CD4-positive, alpha-beta T cell treated with Interleukin-2 at 100 ng/mL for 4 hours (primary cell): Measurements from ENCODE around the gene HEPN1.
A peak's percentile ranks its signal among the peaks of the same experiment; 100 is the strongest.

ENCODE experiments used
- DNase-seq: peaks from one replicate; pipeline ENCODE4 v3.0.0-alpha.2; 2020; ENCODE audit warnings: low spot score

HEPN1 gene

DNA sequence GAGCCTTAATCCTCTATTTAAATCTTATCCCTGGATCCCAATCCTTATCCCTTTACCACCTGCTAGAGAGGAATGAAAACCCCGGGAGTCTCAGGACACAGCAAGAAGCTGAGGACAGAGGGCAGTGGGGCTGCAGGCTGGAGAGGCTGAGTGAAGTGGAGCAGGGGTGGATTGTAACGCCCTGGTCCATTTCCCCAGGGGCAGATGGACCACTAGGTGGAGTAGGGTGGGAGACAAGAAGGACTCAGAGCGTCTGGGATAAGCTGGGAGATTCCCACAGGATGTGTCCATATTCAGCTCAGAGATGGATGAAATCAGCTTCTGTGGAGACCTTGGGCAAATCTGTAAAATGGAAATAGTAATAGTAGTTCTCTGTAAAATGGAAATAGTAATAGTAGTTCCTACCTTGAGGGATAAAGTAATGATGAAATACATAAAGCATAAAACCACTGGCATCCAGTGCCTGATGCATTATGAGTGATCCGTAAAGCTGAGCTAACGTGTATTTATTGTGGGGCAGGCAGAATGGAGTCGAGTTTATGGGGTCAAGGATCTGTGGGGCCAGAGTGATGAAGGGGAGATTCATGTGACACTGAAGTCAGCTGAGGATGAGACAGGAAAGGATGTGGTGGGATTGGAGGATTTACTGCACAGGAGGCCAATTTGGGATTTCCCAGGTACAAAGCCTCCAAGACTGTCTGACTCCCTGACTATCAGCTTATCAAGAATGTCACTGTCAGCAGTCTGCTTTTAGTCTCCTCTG, 19.5 kb upstream of the HEPN1 start:
- no peak for DNase-seq

- no peak for DNase-seq
These were observed 18.6 kb upstream of the HEPN1 start for GRCh38 chr11:124900464-124900863.

- DNase-seq = no peak
These were observed 16.4 kb upstream of the HEPN1 start for GRCh38 chr11:124902616-124903015.

DNA sequence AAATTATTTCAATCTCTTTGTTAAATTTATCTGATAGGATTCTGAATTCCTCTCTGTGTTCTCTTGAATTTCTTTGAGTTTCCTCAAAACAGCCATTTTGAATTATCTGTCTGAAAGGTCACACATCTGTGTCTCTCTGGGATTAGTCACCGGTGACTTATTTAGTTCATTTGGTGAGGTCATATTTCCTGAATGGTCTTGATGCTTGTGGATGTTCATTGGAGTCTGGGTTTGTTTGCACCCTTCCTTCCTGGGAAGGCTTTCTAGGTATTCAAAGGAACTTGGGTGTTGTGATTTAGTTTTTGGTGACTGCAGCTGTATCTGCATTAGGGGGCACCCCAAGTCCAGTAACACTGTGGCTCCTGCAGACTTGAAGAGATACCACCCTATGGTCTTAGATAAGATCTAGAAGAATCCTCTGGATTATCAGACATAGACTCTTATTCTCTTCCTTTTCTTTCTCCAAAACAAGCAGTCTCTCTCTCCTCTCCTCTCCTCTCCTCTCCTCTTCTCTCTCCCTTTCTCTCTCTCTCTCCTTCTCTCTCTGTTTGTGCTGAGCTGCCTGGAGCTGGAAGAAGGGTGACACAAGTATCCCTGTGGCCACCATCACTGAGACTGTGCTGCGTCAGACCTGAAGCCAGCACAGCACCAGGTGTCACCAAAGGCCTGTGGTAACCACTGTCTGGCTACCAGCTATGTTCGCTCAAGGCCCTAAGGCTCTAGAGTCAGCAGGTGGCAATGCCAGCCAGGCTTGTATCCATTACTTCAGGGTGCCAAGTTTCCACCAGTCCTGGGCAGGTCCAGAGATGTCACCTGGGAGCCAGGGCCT, 3.3 kb upstream of the HEPN1 start:
- no peak for DNase-seq

GRCh38 chr11:124916370-124916710, 2.7 kb upstream of the HEPN1 start:
- DNase-seq = no peak

DNA sequence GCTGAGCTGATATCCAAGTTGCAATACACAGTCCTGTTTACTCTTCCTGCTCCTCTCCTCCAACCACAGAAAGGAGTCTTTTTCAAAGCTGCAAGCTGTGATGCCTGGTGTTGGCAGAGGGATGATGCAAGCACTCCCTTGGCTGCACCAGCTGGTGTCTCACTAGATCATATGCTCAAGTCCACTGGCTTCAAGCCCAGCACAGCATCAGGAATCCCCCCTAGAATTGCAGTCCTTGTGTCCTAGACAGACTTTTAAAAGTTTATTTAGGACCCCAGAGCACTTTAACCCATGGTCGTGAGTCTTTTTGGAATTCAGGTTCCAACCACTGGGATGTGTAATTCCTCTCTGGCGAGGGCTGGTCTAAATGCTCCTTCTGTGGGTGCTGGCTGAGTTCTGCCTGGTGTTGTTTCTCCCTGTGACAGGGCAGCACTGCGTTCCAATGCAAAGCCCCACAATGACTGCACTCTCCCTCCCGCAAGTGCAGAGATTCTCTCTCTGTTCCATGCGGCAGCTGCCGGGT, 1.9 kb upstream of the HEPN1 start:
- DNase-seq = no peak

DNA sequence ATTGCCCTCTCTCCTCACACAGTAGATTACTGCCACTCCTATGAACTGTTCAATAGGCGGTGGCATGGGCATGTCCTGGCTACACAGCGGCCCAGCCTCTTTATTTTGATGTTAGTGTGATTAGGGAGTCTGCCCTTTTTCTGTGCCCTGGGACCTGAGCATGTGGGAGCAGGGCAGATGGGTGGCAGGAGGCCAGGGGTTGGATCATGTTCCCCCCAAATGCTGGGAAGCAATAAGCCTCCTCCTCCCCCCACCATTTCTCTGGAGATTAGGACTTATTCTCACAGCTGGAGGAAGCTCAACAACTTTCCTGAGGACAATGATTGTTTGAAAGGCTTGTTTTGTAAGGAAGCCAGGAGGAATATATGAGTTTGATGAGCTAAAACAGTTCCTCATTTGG, 848 bp downstream of the HEPN1 start:
- no peak for DNase-seq

DNA sequence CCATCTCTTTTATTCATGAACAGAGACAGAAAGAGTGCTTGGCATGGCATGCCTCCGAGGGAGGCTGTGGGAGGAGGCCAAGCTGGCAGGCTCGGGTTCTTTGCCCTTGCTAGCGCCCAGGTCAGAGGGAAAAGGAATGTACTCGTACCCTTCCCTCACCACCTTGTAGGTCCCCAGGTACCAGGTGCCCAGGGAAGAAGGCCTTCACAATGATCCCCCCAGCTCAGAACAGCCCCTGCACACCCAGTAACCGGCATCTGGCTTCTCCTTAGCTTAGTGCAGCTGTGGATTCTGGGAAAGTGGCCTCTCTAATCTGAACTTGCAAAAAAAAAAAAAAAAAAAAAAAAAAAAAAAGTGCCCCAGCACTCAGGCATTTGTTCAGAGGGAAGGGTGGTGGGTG, 1.3 kb downstream of the HEPN1 start:
- DNase-seq = no peak

- peak; percentile 80 for DNase-seq
These were observed 2.0 kb downstream of the HEPN1 start for GRCh38 chr11:124920870-124921609.

DNA sequence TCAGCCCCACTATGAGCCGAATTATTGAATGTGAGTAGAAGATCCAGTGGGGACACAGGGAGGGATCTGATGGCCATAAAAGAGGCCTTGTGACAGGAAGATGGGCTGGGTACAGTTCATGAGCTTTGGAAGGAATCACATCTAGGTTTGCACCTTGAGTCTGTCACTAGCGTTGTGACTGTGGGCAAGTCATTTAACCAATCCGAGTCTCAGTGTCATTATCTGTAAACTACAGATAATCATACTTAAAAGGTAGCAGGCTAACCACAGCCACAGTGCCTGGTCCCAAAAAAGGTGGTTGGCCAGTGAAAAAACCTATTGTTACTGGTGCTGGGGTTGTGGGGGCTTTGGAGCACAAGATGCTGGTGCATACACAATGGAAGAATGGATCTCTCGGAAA, 3.8 kb downstream of the HEPN1 start:
- DNase-seq = no peak

DNA sequence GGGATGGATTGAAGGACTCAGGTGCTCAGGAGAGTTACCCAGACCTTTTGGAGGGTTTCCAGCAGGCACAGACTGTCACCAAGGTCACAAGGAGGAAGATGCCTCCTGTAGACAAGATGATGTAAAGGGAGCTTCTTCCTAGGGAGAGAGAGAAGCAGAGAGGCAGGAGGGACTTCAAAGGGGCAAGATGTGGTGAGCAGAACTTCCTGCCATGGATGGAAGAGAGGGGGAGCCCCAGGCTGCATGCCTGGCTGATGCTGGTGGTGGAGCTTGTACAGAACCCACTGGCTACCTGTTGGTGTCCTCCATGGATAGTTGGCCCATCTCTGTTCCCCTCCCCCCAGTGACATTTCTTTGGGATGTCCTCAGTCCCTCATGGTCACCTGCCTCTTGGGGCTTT, 4.2 kb downstream of the HEPN1 start:
- no peak for DNase-seq

GRCh38 chr11:124928942-124929665, 10.1 kb downstream of the HEPN1 start:
- DNase-seq = no peak

- no peak for DNase-seq
These were observed 11.7 kb downstream of the HEPN1 start for GRCh38 chr11:124930799-124931198.

- DNase-seq = no peak
These were observed 16.0 kb downstream of the HEPN1 start for GRCh38 chr11:124934862-124935547.

GRCh38 chr11:124935548-124936514, 16.8 kb downstream of the HEPN1 start, which contains the start of gene HEPACAM:
TSS of gene HEPACAM (minus strand) at chr11:124936047. CDS start at chr11:124936006, 41 bp downstream.
- DNase-seq = no peak

DNA sequence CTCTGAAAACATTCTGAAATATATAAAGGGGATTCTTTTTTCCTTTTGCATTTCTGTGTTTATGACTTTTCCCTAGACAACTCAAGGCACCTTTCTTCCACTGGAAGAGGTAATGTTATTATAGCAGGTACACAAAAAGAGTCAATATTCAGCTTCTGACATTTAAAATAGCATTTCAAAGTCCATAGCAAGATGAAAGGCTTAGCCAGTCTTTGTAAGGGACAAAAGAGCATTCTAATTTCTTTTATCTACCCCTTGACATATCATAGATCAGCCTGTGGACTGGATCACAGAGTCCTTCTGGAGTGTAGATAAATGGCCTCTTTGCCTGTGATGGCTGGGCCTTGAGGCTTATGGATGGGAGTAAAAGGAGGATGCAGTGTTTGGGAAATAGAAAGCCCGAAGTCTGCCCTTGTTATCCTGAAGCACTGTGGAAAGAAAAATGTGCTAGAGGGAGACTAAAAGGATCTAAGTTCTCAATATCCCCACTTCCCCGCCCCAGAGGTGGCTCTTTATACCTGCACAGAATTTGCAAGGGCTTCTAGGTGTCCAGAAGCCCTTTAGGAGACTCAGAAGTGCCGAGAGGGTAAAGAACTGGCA, 18.4 kb downstream of the HEPN1 start:
- no peak for DNase-seq

DNA sequence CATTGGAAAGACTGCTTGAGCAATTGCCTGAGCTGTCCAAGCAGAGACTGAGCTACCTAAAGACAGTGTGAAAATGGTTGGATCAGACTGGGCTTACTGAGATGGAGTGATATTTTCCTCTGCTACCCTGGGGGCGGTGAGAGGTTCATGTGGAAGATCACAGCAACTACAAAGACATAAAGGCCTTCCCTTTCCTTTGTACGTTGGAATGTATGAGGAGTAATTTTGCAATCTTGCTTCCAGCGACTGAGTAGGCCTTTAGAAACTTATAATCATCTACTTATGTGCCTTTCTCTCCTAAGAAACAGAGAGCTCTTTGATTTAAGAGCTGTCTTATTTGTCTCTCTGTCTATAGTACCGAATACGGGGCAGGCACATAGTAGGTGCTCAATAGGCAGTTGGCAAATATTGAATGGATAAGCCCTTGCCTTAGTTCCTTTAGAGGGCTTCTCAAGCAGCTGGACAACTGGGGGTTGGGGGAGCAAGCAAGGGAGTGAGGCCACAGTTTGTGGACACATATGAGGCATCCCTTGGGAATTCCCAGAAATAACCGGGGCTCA, 19.2 kb downstream of the HEPN1 start:
- DNase-seq = no peak

DNA sequence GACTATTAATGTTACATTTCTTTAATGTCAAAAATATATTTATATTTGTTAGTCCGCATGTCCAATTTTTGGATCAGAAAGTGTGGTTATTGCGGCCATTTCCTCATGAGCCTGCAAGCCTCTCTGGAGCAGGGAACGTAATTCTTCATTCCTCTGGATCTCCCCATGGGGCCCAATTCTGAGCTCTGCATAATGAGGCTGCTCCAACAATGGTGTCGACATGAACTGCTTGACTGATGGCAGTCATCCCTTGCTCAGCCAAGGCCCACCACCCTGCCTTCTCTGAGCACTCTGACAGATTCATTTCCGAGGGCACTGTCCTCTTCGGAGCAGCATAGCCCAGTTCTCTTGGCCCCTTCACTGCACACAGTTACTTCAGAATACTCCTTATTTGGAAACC, 19.9 kb downstream of the HEPN1 start:
- DNase-seq = no peak

GRCh38 chr11:124941703-124942102, 22.7 kb downstream of the HEPN1 start:
- DNase-seq = no peak
